Gastroesophageal sphincter (tissue), 4 donors: ENCODE results near the gene PCNT. TPM values are rescaled to one million over a fixed set of nuclear protein-coding genes. Genes with fewer than 3 reads are reported as not detected.
A peak's percentile ranks its signal among the peaks of the same experiment; 100 is the strongest.

ENCODE experiments used
- ATAC-seq: fragments of 150-250 bp; one replicate; pipeline ENCODE4 v1.9.1; 2016; ENCODE audit warnings: mild to moderate bottlenecking, moderate library complexity
- H3K27ac ChIP-seq, 4 donors: fragments of 200-600 bp; sonication (generic) in 3 of 4; 1 replicate in 3 of 4; 2 replicates in 1 of 4; pipeline ENCODE4 v1.5.1; 2016 to 2019
- H3K27me3 ChIP-seq: fragments of 200-600 bp; sonication (generic); one replicate; pipeline ENCODE4 v1.5.1; 2019
- H3K36me3 ChIP-seq, 2 donors: fragments of 200-600 bp; sonication (generic); one replicate each; pipeline ENCODE4 v1.5.1; 2019; ENCODE audit warnings: control low read depth in 1 of 2
- H3K4me1 ChIP-seq, 3 donors: fragments of 200-600 bp; sonication (generic); 1 replicate in 2 of 3; 2 replicates in 1 of 3; pipeline ENCODE4 v1.5.1; 2016 to 2019; ENCODE audit warnings: control low read depth in 2 of 3
- H3K4me3 ChIP-seq, 2 donors: fragments of 200-600 bp; sonication (generic); one replicate each; pipeline ENCODE4 v1.5.1; 2019; ENCODE audit warnings: mild to moderate bottlenecking in 1 of 2, moderate library complexity in 1 of 2
- H3K9me3 ChIP-seq, 3 donors: fragments of 200-600 bp; sonication (generic); one replicate each; pipeline ENCODE4 v1.5.1; 2017 to 2019; ENCODE audit warnings: control low read depth in 2 of 3
- CTCF ChIP-seq, 4 experiments: fragments of 200-600 bp in 2 of 4; fragments of 450-650 bp in 2 of 4; sonication (generic) in 1 of 4; IDR thresholded peaks; one replicate each; pipeline ENCODE4 v1.5.1; 2017 to 2019; ENCODE audit warnings: antibody characterized with exemption in 4 of 4, mild to moderate bottlenecking in 2 of 4, moderate library complexity in 2 of 4
- EP300 ChIP-seq: sonication (generic); formaldehyde crosslinking; IDR thresholded peaks from one replicate; pipeline ENCODE4 v1.6.1; 2017; ENCODE audit warnings: antibody characterized with exemption, mild to moderate bottlenecking
- POLR2A ChIP-seq, 2 donors: fragments of 450-650 bp; IDR thresholded peaks; one replicate each; pipeline ENCODE4 v1.6.1; 2017; ENCODE audit warnings: antibody characterized with exemption in 2 of 2, mild to moderate bottlenecking in 2 of 2, moderate library complexity in 1 of 2
- POLR2AphosphoS5 ChIP-seq: sonication (generic); formaldehyde crosslinking; IDR thresholded peaks from one replicate; pipeline ENCODE4 v1.6.1; 2017; ENCODE audit warnings: antibody characterized with exemption
- WGBS, 2 donors: methylation state at CpG; one replicate each; pipeline ENCODE4 v1.1.5; 2018; ENCODE audit warnings: low coverage in 1 of 2; 5-methylcytosine and 5-hydroxymethylcytosine counted together
- total RNA-seq, 4 donors: library from RNA; depleted of rRNA; stranded (reverse); fragments of >200 nt; gene quantifications; one replicate each; pipeline ENCODE4 v1.1.0, GENCODE V29; 2016

Gene PCNT
- total RNA-seq, 4 donors from 2014 or later = 24.3 to 31.1 (median 27.3) TPM

DNA sequence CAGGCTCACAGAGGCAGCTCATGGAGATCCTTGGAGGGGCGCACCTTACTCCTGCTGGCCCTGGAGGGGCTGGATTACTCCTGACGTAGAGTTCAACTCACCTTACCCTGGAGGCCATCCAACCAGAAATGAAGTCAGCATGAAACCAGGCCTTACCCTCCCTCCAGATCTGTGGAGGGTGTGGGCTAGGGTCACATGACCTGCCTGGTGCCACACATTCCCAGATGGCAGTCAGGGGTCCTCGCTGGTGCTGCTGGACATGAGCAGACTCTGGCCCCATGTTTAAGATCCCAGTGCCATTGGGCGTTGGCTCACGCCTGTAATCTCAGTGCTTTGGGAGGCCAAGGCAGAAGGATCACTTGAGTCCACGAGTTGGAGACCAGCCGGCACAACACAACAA, 4.8 kb upstream of the PCNT start:
- Histone ChIP-seq H3K4me1 (peaks cover 0 to 14% (median 11%) of the 10 kb centered on the region in 3 donors), H3K9me3 (no peaks in the 10 kb centered on the region), H3K27ac (no peak overlapping the region), H3K27me3 (no peaks in the 10 kb centered on the region), H3K36me3 (peaks cover 0 to 3% of the 10 kb centered on the region in 2 donors), H3K4me3 (no peak overlapping the region)
- no CpG with 5 or more reads among the region's 7 CpGs for WGBS, 2 donors
- TF ChIP-seq EP300 = no peak
- TF ChIP-seq CTCF (IDR thresholded peaks at IDR 0.05) = no peak
- TF ChIP-seq POLR2AphosphoS5 = no peak
- no peak for TF ChIP-seq POLR2A (IDR thresholded peaks at IDR 0.05)
- ATAC-seq = no peak

DNA sequence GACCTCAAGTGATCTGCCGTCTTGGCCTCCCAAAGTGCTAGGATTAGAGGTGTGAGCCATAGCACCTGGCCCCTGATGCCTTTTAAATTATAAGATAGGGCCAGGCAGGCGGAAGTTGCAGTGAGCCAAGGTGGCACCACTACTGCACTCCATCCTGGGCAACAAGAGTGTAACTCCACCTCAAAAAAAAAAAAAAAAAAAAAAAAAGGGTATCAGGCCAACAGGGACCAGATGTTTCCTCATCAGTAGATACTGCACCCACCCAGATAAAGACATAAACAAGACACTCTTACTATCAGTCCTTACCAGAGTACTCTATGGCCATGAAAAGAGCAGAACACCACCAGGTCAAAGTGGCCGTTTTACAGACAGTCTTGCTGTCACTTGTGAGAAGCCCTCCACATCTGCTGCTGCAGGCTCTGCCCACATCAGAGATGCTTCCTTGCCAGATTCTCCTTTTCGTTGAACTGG, 3.6 kb upstream of the PCNT start:
- no peak for TF ChIP-seq POLR2A (IDR thresholded peaks at IDR 0.05)
- no peak for TF ChIP-seq EP300
- no peak for TF ChIP-seq POLR2AphosphoS5
- TF ChIP-seq CTCF (IDR thresholded peaks at IDR 0.05) = no peak
- Histone ChIP-seq H3K9me3 (no peaks in the 10 kb centered on the region), H3K4me1 (peaks cover 0 to 22% (median 12%) of the 10 kb centered on the region in 3 donors), H3K27me3 (no peaks in the 10 kb centered on the region), H3K4me3 (no peak overlapping the region), H3K36me3 (no peaks in the 10 kb centered on the region), H3K27ac (no peak overlapping the region)
- no peak for ATAC-seq
- 38 to 47% methylated on average over 2 to 3 of the region's 4 CpGs for WGBS, 2 donors

DNA sequence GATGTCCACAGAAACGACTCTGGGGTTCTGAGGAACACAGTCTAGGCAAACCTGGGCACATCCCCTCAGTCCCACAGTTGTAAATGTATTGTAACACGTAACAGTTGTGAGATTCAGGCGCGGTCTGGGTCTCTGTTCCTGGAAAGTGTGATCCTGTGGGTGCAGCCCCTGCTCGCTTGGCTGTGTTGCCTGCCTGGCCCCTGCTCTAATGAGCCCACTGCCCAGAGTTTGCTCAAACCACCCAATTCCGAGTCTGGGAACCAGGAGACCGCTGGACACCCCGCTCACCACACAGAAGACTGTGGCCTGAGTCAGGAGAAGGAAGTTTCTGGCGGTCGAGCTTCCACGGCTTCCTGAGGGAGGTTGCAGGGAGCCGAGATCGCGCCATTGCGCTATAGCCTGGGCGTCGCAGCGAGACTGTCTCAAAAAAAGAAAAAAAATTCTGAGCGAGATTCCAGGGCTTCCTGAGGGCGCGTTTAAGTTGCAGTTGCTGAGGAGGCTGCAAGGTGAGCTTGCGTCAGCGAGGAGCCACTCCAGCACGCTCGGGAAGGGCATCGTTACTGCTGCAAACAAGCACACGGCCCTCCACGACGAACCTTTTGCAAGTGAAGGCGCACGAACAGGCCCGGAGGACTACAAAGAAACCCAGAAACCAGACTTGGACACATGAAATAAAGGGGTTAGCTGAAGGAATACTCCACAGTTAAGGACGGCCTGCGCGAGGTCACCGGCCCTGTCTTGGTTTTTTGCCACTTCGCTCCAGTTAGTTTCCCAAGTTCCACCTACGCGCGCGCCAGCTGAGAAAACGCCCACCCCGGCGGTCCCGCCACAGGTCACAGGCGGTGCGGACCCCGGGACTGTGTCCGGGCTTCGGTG, 1.4 kb upstream of the PCNT start:
- Histone ChIP-seq H3K27ac (peak overlapping the region in 1 of 4 donors; percentile 99), H3K27me3 (no peaks in the 10 kb centered on the region), H3K4me1 (peaks cover 0 to 31% (median 16%) of the 10 kb centered on the region in 3 donors), H3K9me3 (no peaks in the 10 kb centered on the region), H3K4me3 (peak overlapping the region; percentile 40 to 82), H3K36me3 (peaks cover 0 to 7% of the 10 kb centered on the region in 2 donors)
- TF ChIP-seq EP300 (no peak), POLR2A (IDR thresholded peaks at IDR 0.05) (no peak), CTCF (IDR thresholded peaks at IDR 0.05) (no peak), POLR2AphosphoS5 (no peak)
- ATAC-seq = no peak
- 2 to 6% methylated on average over 19 to 29 of the region's 50 CpGs for WGBS, 2 donors

GRCh38 chr21:46323227-46323709, 688 bp upstream of the PCNT start:
- Histone ChIP-seq H3K4me1 (peaks cover 0 to 31% (median 16%) of the 10 kb centered on the region in 3 donors), H3K36me3 (peaks cover 0 to 14% of the 10 kb centered on the region in 2 donors), H3K27ac (peak overlapping the region in 3 of 4 donors; percentile 99 to 100 (median 99)), H3K4me3 (peak overlapping the region; percentile 40 to 82), H3K27me3 (no peaks in the 10 kb centered on the region), H3K9me3 (no peaks in the 10 kb centered on the region)
- 1 to 4% methylated on average over 17 to 18 of the region's 34 CpGs for WGBS, 2 donors
- TF ChIP-seq EP300 (no peak), POLR2AphosphoS5 (no peak), CTCF (IDR thresholded peaks at IDR 0.05) (no peak), POLR2A (IDR thresholded peaks at IDR 0.05) (no peak)
- no peak for ATAC-seq
